ENCODE measurements around the gene STH.

GRCh38 chr17:46013502-46014165, 14.6 kb downstream of the STH start:
- TF ChIP-seq CTCF (IDR thresholded peaks at IDR 0.05) (no peak), POLR2A (IDR thresholded peaks at IDR 0.05) (no peak)

All from testis (tissue), 2 donors.